Hippocampal formation (tissue), 2 donors: ENCODE measurements around the gene GPR62.
"Not testable (repeated sequence)": the region's sequence is repeated elsewhere in the genome, so short reads cannot be mapped to it uniquely, and the experiment has no call there.

Experiments
- DNase-seq, 2 donors: peaks; one replicate each; lab custom pipeline; 2025; lab: John Stamatoyannopoulos, UW

GPR62 gene

GRCh38 chr3:51970606-51971300 is 15.6 kb downstream of the GPR62 start:
- DNase-seq, result no peak

- DNase-seq, result no peak
Observed at GRCh38 chr3:51971350-51971749, 16.2 kb downstream of the GPR62 start.

- DNase-seq, result peak in 1 of 2 donors; percentile 58
Observed at GRCh38 chr3:51974277-51974962, 19.2 kb downstream of the GPR62 start.

GRCh38 chr3:51974963-51975851 is 20.0 kb downstream of the GPR62 start, which contains the start of gene ABHD14A:
TSS of gene ABHD14A (plus strand) at chr3:51975064. CDS start at chr3:51975136, 72 bp downstream.
- peak; percentile 39 to 68 for DNase-seq

- peak; percentile 66 to 73 for DNase-seq
Observed at GRCh38 chr3:51975852-51976549, 20.8 kb downstream of the GPR62 start.

GRCh38 chr3:51977446-51978142 is 22.4 kb downstream of the GPR62 start:
- no peak for DNase-seq

- no peak for DNase-seq
Observed at GRCh38 chr3:51978143-51978502, 22.9 kb downstream of the GPR62 start.

- no peak for DNase-seq
Observed at GRCh38 chr3:51980253-51980652, 25.1 kb downstream of the GPR62 start.

GRCh38 chr3:51982352-51982837 is 27.2 kb downstream of the GPR62 start:
- DNase-seq, result no peak

GRCh38 chr3:51982838-51983577 is 27.8 kb downstream of the GPR62 start, which contains the start of gene ACY1:
TSS of gene ACY1 (plus strand) at chr3:51983535. CDS start at chr3:51984065, 530 bp downstream.
- DNase-seq, result peak; percentile 61 to 74

- DNase-seq, result no peak
Observed at GRCh38 chr3:51983578-51984268, 28.5 kb downstream of the GPR62 start.

GRCh38 chr3:51984269-51984647 is 29.1 kb downstream of the GPR62 start:
- DNase-seq, result no peak

GRCh38 chr3:51985063-51985462 is 29.9 kb downstream of the GPR62 start:
- DNase-seq, result no peak

- DNase-seq, result no peak
Observed at GRCh38 chr3:51986010-51986947, 31.1 kb downstream of the GPR62 start.

GRCh38 chr3:51987568-51987967 is 32.4 kb downstream of the GPR62 start:
- no peak for DNase-seq

GRCh38 chr3:51988286-51989146 is 33.3 kb downstream of the GPR62 start:
- DNase-seq, result no peak

GRCh38 chr3:51990501-51990971 is 35.4 kb downstream of the GPR62 start:
- not testable (repeated sequence) for DNase-seq
